Uterus (tissue), 4 donors: ENCODE measurements around the gene F5. TPM values are rescaled to one million over a fixed set of nuclear protein-coding genes. Genes with fewer than 3 reads are reported as not detected.

Experiments
- DNase-seq, 2 donors: peaks; one replicate each; pipeline ENCODE4 v3.0.0-alpha.2; 2019 to 2020
- H3K27ac ChIP-seq, 2 donors: fragments of 200-600 bp; sonication (generic); 1 replicate in 1 of 2; 2 replicates in 1 of 2; pipeline ENCODE4 v1.5.1; 2016 to 2018
- H3K27me3 ChIP-seq, 2 donors: fragments of 200-600 bp; sonication (generic); one replicate each; pipeline ENCODE4 v1.5.1; 2018 to 2019; ENCODE audit warnings: control low read depth in 1 of 2
- H3K36me3 ChIP-seq, 2 donors: fragments of 200-600 bp; sonication (generic); one replicate each; pipeline ENCODE4 v1.5.1; 2019; ENCODE audit warnings: control low read depth in 1 of 2
- H3K4me1 ChIP-seq, 2 donors: fragments of 200-600 bp; sonication (generic); one replicate each; pipeline ENCODE4 v1.5.1; 2018 to 2019; ENCODE audit warnings: control low read depth in 1 of 2
- H3K4me3 ChIP-seq, 2 donors: fragments of 200-600 bp; sonication (generic); 1 replicate in 1 of 2; 2 replicates in 1 of 2; pipeline ENCODE4 v1.5.1; 2018 to 2019; ENCODE audit warnings: mild to moderate bottlenecking in 1 of 2
- H3K9me3 ChIP-seq, 2 donors: fragments of 200-600 bp; sonication (generic); one replicate each; pipeline ENCODE4 v1.5.1; 2019; ENCODE audit warnings: control low read depth in 1 of 2
- CTCF ChIP-seq, 4 experiments: fragments of 200-600 bp in 2 of 4; fragments of 450-650 bp in 2 of 4; sonication (generic) in 2 of 4; IDR thresholded peaks; one replicate each; pipeline ENCODE4 v1.5.1; 2016 to 2019; ENCODE audit warnings: antibody characterized with exemption in 4 of 4, mild to moderate bottlenecking in 2 of 4, moderate library complexity in 1 of 4
- POLR2A ChIP-seq, 2 donors: fragments of 450-650 bp; IDR thresholded peaks; one replicate each; pipeline ENCODE4 v1.6.1; 2016; ENCODE audit warnings: antibody characterized with exemption in 2 of 2, mild to moderate bottlenecking in 1 of 2, moderate library complexity in 1 of 2
- intact Hi-C: fragments of 100-400 bp; cut with DNase I; formaldehyde crosslinking; loops from one replicate; pipeline ENCODE4 v1.15.1; 2023; ENCODE audit warnings: low total_unique reads
- total RNA-seq, 4 donors: library from RNA; depleted of rRNA in 3 of 4; stranded (reverse); fragments of >200 nt in 3 of 4; gene quantifications; one replicate each; pipeline versions ENCODE4 v1.1.0 to v1.2.4, GENCODE V29; 2014 to 2023
- donor health status: DM: yes; HTN: yes; CAD: no.

F5 gene
- total RNA-seq, 4 donors from 2014 or later = under 0.01 to 1.3 (median 0.43) TPM; not detected in 1

GRCh38 chr1:169601096-169601881 is 15.0 kb upstream of the F5 start:
- TF ChIP-seq CTCF (IDR thresholded peaks at IDR 0.05) = peak in 3 of 4 experiments; percentile 2 to 32 (median 21)
- no peak for TF ChIP-seq POLR2A (IDR thresholded peaks at IDR 0.05)

GRCh38 chr1:169595764-169596711 is 9.8 kb upstream of the F5 start:
- Histone ChIP-seq H3K9me3 (no peaks in the 10 kb centered on the region), H3K36me3 (no peaks in the 10 kb centered on the region), H3K27ac (no peak overlapping the region), H3K4me3 (no peak overlapping the region), H3K27me3 (no peaks in the 10 kb centered on the region), H3K4me1 (no peaks in the 10 kb centered on the region)
- no peak for DNase-seq
- intact Hi-C loops = no loop called here
- no peak for TF ChIP-seq CTCF (IDR thresholded peaks at IDR 0.05)
- no peak for TF ChIP-seq POLR2A (IDR thresholded peaks at IDR 0.05)

More at GRCh38 chr1:169601096-169601881, 15.0 kb upstream of the F5 start:
- intact Hi-C loops = no loop called here
- no peak for DNase-seq
- H3K4me1 ChIP-seq = no peaks in the 10 kb centered on the region
- H3K4me3 ChIP-seq = no peak overlapping the region
- no peak overlapping the region for H3K27ac ChIP-seq
- no peaks in the 10 kb centered on the region for H3K27me3 ChIP-seq
- H3K36me3 ChIP-seq = no peaks in the 10 kb centered on the region
- no peaks in the 10 kb centered on the region for H3K9me3 ChIP-seq

GRCh38 chr1:169594391-169594790 is 8.1 kb upstream of the F5 start:
- DNase-seq = no peak
- Histone ChIP-seq H3K9me3 (no peaks in the 10 kb centered on the region), H3K36me3 (no peaks in the 10 kb centered on the region), H3K4me1 (no peaks in the 10 kb centered on the region), H3K27ac (no peak overlapping the region), H3K4me3 (no peak overlapping the region), H3K27me3 (no peaks in the 10 kb centered on the region)
- intact Hi-C loops = no loop called here
- TF ChIP-seq CTCF (IDR thresholded peaks at IDR 0.05) (no peak), POLR2A (IDR thresholded peaks at IDR 0.05) (no peak)

- intact Hi-C loops = no loop called here
- Histone ChIP-seq H3K27ac (no peak overlapping the region), H3K36me3 (no peaks in the 10 kb centered on the region), H3K4me3 (no peak overlapping the region), H3K4me1 (no peaks in the 10 kb centered on the region), H3K9me3 (no peaks in the 10 kb centered on the region), H3K27me3 (no peaks in the 10 kb centered on the region)
- TF ChIP-seq CTCF (IDR thresholded peaks at IDR 0.05) (no peak), POLR2A (IDR thresholded peaks at IDR 0.05) (no peak)
- DNase-seq = no peak
Observed at GRCh38 chr1:169590932-169591331, 4.7 kb upstream of the F5 start.
